GM18511 (cell line): ENCODE results near the gene NLGN2.
"Not testable (repeated sequence)": the region's sequence is repeated elsewhere in the genome, so short reads cannot be mapped to it uniquely, and the experiment has no call there.

Experiments
- ATAC-seq: cut with Tn5 transposase; IDR thresholded peaks from one replicate; pipeline ENCODE4 v1.9.1; 2021; ENCODE audit warnings: mild to moderate bottlenecking, moderate library complexity; ENCODE audit not compliant: unreplicated experiment

Gene NLGN2

DNA sequence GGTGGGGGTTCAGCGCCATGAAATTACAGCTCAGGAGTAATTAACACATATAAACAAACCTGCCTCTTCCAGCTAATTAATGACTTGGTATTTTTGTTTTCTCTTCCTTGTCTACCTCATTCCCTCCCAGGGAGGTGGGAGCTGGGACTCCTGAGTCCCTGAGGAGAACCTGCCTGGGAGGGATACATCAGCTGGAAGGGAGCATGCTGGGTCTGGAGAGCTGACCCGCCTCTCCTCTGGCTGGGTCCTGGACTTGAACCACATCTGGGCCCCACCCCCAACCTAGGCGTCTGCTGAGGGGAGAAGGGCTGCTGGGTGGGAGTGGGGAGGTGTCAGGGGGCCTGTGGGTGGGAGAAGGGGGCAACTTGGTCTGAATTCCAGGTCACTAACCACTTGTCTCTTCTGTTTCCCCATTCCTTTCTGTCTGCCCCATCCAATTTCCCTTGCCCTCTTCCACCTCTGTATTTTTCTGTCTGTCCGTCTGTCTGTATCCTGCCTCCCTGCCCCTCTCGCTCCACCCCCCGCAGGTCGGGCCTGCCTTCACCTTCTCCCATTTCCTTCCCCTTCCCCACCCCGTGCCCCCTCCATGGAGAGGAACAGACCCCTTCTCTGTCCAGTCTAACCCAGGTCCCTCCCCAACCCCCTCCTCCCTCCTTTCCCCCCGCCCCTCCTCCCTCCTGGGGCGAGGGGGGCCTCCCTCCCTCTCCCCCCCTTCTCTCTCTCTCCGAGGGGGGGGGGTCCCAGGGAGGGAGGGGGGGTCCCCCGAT is at the start of gene NLGN2:
NLGN2 (plus strand) TSS at position 361 of the 767 bp plus-strand sequence. CDS start 411 bp downstream, outside the sequence.
- no peak for ATAC-seq

GRCh38 chr17:7361906-7362305 is 45.7 kb upstream of the NLGN2 start:
- no peak for ATAC-seq

DNA sequence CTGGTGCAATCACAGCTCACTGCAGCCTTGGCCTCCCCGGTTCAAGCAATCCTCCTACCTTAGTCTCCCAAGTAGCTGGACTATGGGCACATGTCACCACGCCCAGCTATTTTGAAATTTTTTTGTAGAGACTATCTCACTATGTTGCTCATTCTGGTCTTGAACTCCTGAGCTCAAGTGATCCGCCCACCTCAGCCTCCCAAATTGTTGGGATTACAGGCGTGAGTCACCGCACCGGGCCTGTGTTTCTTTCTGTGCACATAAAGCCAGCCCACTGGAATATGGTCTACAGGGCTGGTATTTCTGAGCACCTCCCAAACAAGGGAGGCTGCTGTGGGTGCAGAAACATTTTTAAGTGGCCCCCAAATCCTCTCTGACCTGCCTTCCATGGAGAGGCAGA is 44.3 kb upstream of the NLGN2 start:
- no peak for ATAC-seq

DNA sequence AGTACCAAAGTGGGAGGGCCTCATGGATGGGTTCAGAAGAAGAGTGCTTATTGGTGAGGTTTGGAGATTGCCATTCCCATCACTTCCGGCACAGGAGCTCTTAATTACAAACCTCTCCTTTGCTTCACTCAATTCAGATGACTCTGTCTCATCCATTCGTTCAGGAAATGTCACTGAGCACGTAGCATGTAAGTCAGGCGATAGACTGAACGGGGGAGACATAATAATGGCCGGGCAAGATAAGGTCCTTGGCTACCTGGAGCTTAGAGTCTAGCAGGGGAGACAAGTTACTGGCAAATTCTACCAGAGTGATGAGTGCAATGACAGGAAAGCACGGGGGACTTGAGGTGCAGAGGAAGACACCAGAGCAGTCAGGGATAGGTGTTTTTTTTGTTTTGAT is 41.7 kb upstream of the NLGN2 start:
- not testable (repeated sequence) for ATAC-seq

GRCh38 chr17:7367083-7367482 is 40.6 kb upstream of the NLGN2 start:
- no peak for ATAC-seq

DNA sequence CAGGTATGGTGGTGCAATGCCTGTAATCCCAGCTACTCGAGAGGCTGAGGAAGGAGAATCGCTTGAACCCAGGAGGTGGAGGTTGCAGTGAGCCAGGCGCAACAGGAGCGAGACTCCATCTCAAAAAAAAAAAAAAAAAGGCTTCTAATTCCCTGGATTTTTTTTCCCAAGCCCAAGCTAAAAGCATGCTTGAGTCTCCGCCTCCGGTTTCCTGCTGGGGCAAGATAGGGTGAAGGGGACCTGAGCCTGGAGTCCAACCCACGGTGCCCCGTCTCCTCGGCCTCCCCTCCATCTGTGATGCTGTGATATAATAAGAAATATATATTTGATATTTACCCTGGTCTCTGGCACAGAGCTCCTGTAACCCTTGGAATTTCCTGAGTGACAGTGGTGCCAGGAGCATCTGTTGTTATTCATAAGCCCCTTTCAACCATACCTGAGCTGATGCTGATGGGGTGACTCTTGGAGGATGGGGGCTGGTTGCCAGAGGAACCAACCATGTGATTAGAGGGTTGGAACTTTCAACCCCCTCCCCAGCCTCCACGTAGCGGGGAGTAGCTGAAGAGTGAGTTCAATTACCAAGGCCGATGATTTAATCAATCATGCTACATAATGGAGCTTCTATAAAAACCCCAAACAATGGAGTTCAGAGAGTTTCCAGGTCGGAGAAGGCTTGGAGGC is 39.6 kb upstream of the NLGN2 start:
- ATAC-seq: no peak

DNA sequence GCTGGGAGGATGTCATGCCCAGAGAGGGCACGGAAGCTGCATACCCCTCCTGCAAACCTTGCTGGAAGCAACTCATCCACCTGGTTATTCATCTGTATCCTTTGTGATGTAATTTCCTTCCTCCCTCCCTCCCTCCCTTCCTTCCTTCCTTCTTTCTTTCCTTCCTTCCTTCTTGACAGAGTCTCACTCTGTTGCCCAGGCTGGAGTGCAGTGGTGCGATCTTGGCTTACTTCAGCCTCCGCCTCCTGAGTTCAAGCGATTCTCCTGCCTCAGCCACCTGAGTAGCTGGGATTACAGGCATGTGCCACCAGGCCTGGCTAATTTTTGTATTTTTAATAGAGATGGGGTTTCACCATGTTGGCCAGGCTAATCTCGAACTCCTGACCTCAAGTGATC is 39.0 kb upstream of the NLGN2 start:
- not testable (repeated sequence) for ATAC-seq

DNA sequence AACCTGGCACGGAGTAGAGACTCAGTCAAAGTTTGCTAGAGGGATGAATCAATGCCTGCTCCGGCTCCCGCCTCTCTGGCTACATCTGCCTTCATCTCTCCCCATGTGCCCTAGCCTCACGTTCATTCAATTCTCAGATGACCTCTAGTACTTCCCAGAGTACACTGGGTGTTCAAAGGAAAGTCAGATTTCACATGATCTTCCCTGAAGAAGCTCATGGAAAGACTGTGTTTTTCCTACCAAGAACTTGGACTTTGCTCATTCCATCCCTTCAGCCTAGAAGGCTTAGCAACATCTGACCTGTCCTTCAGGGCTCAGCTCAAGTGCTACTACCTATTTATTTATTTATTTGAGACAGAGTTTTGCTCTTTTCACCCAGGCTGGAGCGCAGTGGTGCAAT is 37.8 kb upstream of the NLGN2 start:
- no peak for ATAC-seq

DNA sequence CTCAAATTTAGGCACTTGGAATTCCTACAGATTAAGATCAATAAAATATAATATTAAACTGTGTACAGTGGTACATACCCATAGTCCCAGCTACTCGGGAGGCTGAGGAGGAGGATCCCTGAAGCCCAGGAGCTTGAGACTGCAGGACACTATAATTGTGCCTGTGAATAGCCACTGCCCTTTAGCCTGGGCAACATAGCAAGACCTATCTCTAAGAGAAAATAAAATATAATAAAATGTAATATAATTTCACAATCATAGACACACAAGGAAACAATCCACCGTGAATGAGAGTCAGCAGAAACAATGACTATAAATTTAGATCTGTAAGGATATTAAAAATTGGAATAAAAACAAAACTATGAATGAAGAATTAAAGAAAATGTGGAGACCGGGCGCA is 36.8 kb upstream of the NLGN2 start:
- no peak for ATAC-seq

GRCh38 chr17:7374353-7374752 is 33.3 kb upstream of the NLGN2 start:
- ATAC-seq: no peak

DNA sequence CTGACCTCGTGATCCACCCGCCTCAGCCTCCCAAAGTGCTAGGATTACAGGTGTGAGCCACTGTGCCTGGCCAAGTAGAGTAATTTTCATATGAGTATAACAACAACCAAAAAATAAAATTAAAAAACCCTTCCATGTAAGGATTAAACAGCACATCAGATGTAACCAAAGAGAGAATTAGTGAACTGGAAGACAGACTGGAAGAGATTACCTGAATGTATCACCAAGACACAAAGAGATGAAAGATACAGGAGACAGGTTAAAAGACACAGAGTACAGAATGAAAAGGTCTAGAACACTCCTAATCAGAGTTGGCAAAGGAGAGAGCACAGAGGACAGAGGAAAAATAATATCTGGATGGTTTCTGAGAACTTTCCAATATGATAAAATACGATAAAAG is 28.5 kb upstream of the NLGN2 start:
- no peak for ATAC-seq

DNA sequence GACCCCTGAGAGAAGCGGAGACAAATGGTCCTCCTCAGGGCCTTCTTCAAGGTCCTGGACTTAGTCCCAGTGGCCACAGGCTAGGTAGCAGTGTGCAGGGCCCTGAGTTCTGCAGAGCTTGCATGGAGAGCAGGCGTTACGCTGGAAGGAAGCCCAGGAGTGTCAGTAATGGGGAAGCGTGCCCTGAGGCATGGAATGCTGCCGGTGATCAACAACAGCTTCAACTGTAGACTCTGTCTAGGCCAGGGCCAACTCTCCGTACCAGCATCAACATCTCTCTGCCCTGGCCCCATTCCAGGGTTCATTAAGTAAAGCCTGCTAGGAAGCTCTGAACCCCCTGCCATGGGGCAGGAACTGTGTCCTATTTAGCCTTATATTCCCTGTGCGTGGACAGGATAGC is 27.3 kb upstream of the NLGN2 start:
- no peak for ATAC-seq

DNA sequence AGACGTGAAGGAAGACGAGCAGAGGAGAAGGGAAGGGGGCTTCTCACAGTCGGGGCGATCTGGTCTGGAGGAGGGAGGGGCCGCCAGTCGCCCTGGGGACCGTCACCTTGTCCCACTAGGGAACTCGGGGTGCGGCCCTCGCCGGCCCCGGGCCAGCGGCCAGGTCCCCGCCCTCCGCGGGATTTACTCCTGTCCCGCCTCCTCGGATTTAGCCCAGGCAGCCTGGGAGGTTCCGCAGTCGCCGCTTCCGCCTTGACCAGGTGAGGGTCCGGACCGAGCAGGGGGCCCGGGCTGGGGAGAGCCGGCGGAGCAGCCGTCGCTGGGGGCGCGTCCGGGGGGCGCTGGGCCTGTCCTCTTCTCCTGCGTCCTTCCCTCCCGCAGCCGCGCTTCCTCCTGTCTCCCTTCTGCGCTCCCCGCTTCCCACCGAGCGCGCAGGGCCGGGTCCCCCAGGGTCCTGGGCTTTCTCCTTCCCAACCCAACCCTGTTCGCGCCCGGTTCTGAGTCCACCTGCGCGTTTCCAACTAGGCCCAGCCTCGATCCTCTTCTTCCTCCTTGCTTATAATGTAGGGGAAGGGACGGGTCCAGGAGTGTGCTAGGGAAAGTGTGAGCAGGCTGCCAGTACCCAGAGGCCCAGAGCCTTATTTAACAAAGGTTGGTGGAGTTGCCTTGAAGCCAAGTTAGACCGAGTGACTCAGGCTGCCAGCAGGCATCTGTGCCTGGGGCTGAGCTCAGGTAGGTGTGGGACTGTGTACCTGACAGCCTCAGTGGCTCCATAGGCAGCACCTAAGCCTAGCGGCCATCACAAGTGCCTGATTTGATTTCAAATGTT is 26.6 kb upstream of the NLGN2 start, which contains the start of gene TNK1:
TNK1 (plus strand) TSS at position 235 of the 829 bp plus-strand sequence. CDS start 1,838 bp downstream, outside the sequence.
- no peak for ATAC-seq

DNA sequence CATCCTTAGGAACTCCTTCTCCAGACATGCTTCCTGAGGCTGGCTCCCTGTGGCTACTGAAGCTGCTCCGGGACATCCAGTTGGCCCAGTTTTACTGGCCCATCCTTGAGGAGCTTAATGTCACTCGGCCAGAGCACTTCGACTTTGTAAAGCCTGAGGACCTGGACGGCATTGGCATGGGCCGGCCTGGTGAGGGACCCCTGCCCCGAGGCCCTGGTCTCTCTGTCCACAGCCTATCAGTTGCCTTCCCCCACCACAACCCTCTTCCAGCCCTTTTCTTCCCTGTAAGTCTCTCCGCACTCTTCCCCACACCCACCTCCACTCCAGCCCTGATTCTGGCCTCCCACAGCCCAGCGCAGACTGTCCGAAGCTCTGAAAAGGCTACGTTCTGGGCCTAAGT is 24.7 kb upstream of the NLGN2 start:
- ATAC-seq: no peak

DNA sequence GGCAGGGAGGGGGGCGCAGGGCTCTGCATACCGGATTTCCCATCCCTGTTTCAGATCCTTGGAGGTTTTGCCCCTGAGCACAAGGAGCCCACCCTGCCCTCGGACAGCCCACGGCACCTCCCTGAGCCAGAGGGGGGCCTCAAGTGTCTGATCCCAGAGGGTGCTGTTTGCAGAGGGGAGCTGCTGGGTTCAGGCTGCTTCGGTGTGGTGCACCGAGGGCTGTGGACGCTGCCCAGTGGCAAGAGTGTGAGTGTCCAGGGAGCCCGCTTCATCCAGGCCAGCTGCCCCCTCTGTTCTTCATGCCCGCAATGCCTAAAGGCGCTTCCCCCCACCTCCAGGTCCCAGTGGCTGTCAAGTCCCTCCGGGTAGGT is 24.3 kb upstream of the NLGN2 start:
- no peak for ATAC-seq

GRCh38 chr17:7383742-7384488 is 23.7 kb upstream of the NLGN2 start:
- peak; percentile 78 for ATAC-seq

DNA sequence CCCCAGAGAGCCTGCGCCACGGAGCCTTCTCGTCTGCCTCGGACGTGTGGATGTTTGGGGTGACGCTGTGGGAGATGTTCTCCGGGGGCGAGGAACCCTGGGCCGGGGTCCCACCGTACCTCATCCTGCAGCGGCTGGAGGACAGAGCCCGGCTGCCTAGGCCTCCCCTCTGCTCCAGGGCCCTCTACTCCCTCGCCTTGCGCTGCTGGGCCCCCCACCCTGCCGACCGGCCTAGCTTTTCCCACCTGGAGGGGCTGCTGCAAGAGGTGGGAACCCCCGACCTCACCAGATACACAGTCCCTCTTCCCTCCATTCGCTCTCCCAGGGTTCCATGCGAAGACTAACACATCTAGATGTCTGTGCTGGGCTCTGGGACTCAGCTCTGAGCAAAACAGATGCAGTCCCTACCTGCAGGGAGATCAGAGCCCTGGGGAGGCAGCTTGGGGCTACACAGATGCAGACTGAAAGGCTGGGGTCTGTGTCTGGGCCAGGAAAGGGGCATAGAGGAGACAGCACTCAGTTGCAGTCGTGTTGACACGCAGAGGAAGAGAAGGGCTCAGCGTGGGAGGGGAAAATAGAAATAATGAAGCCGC is 23.1 kb upstream of the NLGN2 start:
- ATAC-seq: no peak

- no peak for ATAC-seq
Observed at GRCh38 chr17:7388856-7389255, 18.8 kb upstream of the NLGN2 start.

DNA sequence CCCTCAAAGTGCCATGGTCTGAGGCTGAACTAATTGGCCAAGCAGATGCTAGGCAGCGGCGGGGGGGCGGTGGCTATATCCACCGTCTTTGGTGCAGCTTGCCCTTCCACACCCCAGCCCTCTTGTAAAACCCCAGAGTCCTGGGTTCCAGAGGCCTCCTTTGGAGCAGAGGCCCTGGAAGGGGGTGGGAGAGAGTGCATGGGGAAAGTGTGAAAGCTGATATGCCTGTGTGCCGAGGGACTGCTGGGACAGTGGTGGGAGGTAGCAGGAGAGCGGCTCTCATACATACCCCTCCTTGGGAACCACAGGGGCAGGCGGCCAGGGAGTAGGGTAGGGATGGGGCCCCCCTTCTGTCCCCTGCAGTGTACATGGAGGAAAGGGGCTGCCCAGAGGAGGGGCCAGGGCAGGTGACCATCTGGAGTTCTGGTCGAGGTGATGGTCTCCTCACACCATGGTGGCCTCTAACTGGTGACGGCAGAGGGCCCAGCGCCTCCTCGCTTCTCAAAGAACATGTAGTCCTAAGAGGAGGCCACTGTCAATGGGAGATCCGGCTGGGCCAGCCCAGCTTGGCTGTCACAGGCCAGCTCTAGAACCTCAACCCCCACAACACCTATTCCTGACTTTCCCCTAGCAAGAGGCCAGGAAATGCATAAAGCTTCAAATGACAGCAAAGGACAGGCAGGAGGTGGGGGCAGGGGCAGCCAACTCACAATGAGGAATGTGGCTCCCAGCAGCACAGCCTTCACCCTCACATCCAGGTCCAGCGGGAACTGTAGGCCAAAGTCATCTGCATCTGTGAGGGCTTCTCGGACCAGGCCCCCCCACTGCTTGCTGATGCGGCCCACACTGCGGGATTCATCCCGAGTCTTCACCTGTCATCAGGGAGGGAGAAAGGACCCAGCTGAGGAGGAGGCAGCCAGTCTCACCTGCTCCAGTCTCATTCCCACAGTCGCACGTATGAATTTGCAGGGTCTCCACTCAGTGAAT is 17.4 kb upstream of the NLGN2 start:
- ATAC-seq: no peak
